RKO (cell line): Measurements from ENCODE around the gene PIEZO2.
"Not testable (repeated sequence)": the region's sequence is repeated elsewhere in the genome, so short reads cannot be mapped to it uniquely, and the experiment has no call there.

ENCODE experiments used
- DNase-seq: peaks from one replicate; pipeline ENCODE4 v3.0.0-alpha.2; 2016; ENCODE audit warnings: low spot score

The PIEZO2 gene

DNA sequence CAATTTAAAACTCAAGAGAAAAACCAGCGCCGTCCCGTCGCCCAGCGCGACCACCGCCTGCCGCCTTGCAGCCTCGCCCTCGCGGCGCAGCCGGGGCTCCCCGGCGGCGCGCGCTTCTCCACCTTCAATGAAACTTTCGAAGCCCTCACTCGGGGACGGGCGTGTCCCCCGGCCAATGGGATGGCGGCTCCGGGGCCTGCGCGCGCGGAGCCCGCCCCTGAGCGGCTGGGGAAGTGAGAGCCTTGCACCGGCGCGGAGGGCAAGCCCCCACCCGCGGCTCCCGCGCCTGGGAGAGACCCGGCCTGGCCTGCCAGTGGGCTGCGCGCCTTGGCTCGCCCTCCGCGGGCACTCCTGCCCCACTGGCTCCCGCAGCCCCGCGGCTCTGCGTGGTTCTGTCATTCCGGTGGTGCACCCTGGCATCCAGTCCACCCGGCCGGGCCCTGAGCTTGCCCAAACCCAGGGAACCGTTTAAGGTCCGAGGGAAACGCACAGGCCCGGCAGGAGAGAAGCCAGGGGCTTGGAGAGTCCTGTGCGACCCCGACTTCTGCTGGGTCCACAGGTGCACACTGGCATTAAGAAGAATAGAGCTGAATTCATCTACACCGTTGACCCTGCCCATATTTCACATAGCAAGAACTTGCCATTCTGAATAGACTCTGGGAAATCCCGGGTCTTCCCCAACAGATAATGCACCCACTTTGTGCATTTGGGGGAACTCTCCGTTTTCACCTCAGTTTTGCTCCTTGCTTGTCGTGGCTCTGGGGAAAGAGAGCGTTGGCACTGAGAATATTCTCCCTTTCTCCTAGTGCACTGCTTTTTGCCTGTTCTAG, at the start of gene PIEZO2:
PIEZO2 (minus strand) TSS at position 129 of the 830 bp plus-strand sequence. CDS start 981 bp downstream, outside the sequence.
- DNase-seq = no peak

DNA sequence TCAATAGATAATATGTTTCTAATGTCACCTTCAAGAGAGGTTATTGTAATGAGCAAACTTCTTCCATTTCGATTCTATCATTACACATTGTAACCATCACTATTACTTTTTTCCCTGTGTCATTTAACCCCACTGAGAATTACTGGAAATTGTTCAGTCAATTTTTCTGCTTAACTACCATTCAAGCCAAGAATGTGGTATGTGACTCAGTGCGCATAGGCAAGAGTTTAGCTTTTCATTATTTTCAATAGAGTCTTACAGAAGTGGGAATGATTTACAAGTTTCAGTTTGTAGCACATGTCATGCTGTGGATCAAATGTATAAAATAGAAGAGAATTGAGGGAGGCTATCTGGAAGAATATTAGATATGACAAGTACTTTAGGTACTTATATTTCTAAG, 34.3 kb upstream of the PIEZO2 start:
- no peak for DNase-seq

DNA sequence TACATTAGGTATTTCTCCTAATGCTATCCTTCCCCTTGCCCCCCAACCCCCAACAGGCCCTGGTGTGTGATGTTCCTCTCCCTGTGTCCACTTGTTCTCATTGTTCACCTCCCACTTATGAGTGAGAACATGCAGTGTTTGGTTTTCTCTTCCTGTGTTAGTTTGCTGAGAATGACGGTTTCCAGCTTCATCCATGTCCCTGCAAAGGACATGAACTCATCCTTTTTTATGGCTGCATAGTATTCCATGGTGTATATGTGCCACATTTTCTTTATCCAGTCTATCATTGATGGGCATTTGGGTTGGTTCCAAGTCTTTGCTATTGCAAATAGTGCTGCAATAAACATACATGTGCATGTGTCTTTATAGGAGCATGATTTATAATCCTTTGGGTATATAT, 32.3 kb upstream of the PIEZO2 start:
- not testable (repeated sequence) for DNase-seq

DNA sequence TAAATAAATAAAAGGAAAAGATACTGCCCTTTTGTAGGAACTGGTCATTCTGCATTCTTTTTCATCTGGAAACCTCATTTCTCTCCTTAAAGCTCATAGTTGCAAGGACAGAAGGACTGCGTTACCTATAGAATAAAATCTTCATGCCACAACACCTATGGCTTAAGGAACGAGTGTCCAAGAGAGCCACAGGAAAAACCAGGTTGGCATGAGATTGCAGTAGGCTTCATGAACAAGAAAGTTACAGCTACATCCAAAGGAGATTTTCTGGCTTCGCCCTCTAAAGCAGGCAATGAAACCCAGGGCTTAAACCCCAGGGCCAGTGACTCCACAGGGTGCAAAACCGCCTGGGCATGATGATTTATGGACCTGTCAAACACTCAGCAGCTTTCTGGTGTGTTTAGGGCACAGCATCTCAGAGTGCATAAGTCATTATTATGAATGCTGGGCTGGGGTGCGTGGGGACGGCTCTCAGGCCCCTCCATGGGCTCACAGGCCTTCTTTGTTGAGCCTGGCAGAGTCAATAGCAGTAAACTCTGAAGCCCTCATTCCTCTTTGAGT, 30.7 kb upstream of the PIEZO2 start:
- DNase-seq = no peak

DNA sequence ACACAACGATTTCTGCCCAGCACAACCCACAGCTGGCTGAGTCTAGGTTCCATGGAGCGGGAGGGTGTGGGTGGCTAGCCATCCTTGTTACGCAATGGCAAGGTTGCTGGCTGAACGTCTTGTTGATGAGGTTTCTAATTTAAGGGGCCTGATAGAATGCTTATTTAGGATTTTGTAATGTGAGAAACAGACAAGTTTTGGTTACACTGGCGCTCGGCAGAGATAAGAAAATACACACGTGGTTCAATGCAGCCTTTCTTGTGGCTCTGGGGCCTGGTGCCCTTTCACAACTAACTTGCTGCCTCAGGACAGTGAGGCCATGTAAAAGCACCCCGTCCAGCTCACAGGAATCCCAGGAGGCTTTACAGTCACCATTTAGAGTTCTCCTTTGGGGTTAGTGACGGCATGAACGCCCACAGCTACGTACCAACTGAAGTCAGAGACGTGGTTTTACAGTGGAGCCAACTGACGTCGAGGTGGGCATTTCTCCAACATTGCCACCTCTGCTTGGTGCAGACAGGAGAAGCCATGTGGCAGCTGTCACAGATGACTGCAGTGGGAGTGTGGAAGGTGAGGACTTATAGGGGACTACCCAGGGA, 29.7 kb upstream of the PIEZO2 start:
- DNase-seq = no peak

DNA sequence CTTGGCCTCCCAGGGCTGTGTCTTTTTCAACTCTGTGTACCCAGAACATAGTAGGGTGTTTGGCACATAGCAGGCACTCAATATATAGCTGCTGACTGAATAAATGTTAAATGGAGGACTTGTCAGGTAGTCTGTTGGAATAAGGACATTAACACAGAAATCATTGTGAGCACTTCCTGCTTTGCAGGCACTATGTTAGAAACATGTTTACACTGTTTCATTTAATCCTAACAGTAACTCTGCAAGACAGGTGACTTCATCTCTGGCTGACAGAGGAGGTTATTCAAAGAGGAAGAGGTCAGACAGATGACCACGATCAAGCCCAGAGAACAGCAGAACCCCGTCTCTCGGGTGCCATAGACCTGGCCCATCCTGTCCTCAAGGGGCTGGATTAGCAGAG, 28.0 kb upstream of the PIEZO2 start:
- no peak for DNase-seq

DNA sequence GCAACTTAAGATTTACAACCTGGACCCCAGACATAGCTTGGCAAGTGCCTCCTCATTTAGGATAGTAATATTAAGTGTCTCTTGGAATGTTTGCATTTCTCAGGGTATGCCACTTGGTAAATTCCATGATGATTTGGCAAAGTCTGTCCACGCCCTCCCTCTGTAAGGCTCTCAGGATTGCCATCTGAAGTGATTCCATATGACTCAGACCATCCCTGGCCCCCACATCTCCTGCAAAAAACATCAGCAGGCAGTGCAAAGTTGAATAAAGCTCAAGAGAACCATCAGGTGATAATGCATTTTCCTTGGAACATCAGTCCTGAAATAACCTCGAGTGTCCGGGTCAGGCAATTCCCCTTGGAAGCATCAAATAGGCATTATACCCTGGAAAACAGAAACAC, 27.1 kb upstream of the PIEZO2 start:
- DNase-seq = no peak

DNA sequence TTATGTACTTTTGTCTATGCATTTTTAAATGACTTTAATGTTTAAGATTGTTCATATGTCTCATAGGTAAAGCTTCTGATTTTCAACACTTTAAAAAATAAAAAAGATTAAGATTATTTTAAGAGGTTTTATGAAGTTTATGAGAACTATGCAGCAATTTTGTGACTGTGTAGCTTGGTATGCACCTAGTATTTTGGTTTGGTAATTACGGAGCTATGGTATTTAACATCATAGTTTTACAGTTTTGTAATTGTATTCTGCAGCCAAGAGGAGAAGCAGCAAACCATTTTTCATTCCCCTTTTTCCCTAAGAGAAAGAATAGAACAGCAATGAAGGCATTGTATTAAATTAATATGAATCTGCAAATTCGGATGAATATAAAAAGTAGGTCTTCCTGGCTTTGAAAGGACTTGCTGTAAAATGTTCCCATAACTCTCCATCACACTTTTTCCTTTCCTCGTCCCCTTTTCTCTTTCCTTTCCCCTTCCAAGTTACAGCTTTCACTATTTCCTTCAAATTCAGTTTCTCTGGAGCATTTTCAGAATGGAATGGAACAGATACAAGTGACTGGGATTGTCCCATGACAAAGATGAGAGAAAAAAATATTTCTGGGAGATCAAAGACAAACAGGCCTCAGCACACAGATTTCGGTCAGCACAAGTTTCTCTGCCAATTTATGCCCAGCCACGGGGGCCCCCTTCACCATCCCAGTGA, 26.1 kb upstream of the PIEZO2 start:
- no peak for DNase-seq

DNA sequence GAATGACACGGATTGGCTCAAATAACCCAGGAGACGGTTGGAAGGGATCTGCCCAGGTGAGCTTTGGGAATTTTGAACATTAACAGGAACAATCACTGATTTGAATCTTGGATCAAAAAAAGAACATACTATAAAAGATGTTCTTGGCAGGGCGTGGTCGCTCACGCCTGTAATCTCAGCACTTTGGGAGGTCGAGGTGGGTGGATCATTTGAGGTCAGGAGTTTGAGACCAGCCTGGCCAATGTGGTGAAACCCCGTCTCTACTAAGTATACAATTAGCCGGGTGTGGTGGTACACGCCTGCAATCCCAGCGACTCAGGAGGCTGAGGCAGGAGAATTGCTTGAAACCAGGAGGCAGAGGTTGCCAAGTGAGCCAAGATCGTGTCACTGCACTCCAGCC, 24.8 kb upstream of the PIEZO2 start:
- not testable (repeated sequence) for DNase-seq

DNA sequence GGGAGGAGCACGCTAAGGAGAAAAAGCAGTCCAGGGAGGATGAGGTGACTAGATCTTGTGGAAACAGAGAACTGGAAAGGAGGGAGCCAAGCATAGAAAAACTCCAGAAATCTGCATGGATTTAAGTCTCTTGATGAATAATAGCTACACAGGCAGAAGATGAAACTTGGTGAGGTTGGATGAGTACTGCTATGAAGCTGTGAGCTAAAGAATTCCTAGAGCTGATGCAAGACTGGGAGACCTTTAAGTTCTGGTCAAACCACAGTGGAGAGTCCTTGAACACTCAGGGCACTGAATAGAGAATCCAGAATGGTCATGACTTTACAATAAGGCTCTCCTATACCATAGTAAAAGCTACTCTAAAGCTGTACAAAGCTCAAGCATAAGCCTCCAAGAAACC, 18.4 kb upstream of the PIEZO2 start:
- no peak for DNase-seq

DNA sequence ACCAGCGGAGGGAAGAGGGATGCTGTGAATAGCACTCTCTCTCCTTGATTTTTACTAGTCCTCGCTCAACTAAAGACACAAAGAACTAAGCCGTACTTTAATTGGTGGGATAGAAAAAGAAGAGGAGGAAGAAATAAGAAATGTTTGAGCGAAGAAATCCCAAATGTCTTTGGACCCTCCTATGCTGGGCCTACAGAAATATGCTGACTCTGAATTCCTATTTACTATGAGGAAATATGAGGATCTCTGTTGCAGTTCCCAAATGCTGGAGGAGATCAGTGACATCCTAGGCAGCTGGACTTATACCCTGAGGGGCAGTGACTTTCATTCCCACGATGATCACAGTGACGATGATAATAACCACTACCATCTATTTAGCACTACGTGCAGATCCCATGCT, 16.6 kb upstream of the PIEZO2 start:
- no peak for DNase-seq

DNA sequence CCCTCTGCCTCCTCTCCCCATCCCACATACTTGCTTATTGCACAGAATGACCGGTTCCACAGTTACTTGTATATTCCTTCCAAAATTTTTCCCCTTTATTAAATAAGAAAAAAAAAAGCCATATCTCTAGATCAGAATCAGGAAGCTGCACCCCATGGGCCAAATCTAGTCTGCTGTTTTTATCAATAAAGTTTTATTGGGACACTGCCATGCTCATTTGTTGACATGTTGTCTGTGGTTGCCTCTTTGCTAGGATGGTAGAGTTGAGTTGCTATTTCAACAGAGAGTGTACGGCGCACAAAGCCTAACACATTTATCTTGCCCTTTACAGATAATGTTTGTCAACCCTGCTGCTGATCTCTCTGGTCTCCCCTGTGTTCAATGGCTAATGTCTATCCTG, 15.8 kb upstream of the PIEZO2 start:
- no peak for DNase-seq

DNA sequence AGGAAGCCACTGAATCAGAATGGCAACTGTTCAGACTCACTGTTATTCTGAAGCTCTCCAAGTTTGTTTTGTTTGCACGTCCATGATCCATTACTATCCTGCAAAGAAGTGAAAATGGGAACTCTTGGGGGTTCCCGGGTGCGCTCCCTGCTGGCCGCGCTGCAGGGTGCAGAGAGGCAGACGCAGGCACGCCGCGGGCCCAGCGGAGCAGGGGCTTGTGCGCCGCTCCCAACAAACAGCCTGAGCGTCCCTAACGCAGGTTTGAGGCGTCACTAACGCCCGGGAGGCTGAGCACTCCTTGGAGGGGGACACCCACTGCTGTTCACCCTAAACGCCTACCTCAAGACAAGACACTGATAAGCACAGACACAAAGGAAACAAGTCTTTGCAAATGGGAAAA, 14.3 kb upstream of the PIEZO2 start:
- DNase-seq = no peak

DNA sequence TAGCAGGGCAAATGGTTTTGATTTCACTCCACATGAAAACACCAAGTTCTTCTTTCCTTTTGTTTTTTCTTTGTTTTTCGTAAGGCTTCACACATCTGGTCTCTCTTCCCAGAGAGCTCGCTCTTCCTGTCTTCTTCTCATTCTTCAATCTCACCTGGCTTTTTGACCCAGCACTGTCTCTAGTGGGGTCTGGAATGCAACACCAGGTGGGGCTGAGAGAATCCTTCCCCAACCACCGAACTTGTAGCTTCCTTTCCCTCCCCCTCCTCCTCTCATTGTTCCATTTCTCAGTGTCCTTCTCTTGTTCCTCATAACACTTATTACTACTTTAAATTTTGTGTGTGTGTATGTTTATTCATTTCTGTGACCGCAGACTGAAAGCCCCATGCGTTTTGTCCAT, 13.5 kb upstream of the PIEZO2 start:
- no peak for DNase-seq

DNA sequence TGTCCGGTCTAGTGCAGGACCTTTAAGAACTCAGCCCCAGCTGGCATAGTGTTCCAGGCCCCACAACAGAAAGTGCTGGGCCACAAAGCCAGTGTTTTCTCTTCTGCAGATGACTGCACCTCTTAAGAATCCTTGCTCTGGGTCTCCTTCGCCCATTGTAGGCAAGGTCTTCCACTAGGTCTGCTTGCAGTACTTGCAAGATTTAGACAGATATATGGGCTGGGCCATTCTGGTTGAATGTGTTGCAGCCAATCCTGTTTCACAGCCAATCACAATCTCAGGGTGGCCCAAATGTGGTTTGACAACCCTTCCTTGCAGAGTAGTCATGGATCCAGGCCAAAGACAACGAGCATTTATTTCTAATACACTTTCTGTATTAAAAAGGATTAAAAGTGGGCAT, 13.1 kb upstream of the PIEZO2 start:
- no peak for DNase-seq

DNA sequence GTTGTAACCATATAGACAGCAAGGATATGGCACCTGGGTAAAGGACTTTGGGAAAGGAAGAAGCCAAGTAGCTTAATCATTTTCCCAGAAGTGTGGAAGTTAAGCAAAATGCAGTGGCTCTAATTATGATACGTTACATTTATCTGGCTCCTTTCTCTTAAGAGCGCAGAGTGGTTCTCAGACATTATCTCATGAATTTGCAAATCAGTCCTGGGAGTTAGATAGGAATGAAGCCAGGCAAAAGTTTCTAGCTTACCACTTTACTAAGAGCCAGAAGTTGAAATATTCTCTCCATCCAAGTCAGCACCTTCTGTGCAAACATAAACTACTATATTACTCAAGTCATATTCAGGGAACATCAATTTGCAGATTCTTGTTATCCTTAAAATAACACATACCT, 10.9 kb upstream of the PIEZO2 start:
- DNase-seq = no peak

DNA sequence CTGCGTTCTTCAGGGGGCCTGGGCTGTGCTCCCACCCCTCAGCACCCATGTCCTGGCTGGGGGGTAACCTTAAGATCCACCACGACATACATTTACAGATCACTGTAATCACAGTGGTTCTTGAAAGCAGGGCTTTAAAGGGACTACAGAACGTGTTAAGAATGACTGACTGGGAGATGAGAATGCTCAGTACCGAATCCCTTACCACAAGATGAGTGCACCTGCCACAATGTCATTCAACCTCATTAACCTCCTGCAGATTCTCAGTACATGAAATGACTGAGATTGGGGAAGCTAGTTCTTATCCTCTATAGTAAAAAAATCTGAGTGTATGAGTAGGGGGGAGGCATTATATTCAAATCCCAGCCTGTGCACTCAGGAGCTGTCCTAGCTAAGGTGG, 10.5 kb upstream of the PIEZO2 start:
- no peak for DNase-seq

DNA sequence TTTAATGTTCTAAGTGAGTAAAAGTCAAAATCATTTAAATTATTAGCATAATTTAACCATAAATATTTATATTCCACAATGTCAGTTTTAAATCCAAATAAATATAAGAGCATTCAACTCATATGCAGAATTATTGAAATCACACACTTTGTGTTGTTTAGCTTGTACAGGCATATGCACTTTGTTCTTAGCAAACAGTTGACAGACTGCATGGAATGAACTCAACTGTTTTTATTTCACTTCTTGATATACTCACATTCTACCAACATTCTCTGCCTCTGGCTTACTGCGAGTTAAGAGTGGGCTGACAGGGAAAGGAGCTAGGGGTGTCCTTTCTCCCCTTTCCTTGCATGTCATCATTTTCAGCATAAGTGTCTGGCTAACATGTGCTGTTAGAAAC, 7.6 kb upstream of the PIEZO2 start:
- DNase-seq = no peak

DNA sequence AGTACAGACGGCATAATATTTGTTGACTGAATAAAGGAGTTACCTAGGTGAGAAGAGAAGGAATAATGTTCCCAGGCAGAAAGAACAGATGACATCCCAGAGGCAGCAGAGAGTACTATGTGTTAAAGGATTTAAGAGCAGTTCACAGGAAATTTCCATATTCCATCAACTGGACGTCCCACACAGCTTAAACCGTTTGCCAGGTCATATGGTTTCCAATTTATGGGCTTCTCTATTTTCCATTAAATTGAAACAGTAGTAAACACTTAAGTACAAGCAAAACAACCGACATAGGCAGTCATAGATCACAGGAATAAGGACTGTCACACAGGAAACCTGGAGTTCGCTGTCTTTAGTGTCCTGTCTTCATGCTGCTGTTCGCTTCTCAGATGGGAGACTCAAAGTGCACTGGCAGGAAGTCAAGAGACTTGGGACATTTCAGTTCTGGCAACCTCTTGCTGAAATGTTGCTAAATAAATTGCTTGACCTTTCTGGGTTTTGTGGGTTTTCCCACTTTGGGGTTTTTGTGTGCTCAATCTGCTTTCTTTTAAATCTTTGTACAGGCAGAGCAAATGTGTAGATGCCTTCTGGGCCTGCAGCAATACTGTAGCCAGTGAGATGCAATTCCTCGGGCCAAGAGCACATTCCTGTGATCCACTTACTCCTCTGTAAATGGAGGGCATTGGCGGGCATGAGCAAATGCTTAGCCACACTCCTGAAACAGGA, 5.8 kb upstream of the PIEZO2 start:
- DNase-seq = no peak

DNA sequence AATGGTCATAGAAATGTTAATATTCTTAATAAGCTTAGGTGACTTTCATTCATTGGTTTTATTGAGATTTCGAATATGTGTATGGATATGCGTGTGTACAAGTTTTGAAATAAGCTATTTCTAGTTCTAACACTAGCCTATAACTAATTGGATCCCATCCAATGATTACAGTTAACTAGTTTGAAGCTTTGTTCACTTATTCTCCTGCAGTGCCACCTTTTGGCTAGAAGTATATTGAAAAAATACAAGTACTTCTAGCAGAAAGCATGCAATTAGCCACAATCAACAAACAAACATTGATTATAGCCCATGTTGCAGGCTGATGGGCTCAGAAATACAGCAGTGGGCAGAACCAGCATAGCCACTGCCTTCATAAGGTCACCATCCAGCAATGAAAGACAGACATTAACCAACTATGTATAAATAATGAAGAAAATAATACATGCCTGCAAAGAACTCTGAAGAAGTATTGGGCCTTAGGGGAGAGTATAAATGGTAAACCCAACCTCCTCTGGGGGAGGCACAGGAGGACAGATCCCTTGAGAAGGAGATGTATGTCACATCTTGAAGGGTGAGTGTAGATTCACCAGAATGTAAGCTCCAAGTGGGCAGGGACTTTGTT, 5.1 kb upstream of the PIEZO2 start:
- peak; percentile 71 for DNase-seq

DNA sequence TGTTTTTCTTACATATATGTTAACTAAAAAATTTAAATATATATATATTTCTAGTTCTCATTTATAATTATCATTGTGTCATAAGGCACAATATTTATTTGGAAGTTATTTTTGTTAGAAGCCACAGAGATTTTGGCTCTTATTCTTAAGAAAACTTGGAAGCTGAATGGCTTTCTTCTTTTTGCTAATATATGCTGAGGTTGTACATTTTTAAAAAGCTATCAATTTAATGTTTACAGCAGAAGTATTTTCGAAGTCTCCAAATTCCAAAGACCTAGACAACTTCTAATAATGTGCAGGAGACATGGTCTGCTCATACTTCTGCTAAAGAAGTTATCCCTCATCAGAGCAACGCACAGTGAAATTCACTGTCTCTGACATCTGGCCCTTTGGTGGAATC, 3.7 kb upstream of the PIEZO2 start:
- DNase-seq = no peak

DNA sequence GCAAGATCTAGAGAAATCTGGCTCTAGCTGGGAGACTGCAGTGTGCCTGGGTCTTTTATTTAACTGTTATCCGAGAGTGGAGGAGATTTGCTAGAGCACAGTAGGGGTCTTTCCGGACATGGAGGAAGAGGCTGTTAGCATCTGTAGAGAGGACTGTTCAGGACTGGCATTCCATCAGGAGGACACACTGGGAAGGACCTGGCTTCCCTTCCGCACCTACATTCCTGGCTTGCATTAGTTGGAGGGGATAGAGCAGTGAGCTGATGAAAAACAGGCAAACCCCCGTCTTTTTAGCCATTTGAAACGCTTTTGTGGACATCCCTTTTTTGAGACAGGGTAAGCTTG, 874 bp upstream of the PIEZO2 start:
- no peak for DNase-seq
